NCI-H1105 treated with DMSO at 0.1 percent for 48 hours (cell line): ENCODE measurements around the gene RASSF4.

Source experiments
- DNase-seq: peaks from one replicate; lab custom pipeline; 2025; lab: John Stamatoyannopoulos, UW

Gene RASSF4

DNA sequence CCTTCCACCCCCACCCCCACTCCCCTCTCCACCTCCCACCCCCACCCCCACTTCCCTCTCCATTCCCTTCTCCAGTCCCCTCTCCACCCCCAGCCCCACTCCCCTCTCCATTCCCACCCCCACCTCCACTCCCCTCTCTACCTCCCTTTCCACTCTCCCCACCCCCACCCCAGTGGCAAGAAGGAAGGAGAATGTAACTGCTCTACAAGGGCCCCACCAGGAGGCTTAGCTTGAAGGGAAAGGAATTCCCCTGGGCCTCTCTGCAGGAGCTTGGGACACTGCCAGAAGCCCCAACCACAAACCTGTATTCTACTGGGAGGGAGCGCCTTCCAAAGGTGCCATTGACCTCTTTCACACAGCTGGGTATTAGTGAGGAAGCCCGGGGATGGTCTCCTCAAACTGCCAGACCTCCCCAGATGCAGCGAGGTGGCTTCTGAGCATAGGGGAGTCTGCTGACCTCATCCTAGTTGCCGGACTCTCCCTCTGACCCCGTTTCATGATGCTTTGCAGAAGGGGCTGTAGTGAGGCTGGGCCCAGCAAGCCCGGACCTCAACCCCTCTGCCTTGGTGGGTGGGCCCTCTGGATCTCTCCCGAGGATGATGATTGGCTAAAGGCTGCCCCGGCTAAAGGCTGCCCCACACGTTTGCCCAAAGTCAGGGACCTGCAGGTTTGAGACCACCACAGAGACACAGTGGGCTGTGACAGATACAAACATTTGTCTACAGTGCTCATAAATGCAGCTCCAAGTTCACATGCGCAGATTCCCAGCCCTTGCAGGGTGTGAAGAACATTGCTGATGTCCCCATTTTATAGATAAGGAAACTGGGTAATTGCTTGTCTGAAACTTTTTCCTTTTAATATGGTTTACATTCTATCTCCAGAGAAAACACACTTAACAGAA is 16.1 kb downstream of the RASSF4 start:
- peak; percentile 12 for DNase-seq

DNA sequence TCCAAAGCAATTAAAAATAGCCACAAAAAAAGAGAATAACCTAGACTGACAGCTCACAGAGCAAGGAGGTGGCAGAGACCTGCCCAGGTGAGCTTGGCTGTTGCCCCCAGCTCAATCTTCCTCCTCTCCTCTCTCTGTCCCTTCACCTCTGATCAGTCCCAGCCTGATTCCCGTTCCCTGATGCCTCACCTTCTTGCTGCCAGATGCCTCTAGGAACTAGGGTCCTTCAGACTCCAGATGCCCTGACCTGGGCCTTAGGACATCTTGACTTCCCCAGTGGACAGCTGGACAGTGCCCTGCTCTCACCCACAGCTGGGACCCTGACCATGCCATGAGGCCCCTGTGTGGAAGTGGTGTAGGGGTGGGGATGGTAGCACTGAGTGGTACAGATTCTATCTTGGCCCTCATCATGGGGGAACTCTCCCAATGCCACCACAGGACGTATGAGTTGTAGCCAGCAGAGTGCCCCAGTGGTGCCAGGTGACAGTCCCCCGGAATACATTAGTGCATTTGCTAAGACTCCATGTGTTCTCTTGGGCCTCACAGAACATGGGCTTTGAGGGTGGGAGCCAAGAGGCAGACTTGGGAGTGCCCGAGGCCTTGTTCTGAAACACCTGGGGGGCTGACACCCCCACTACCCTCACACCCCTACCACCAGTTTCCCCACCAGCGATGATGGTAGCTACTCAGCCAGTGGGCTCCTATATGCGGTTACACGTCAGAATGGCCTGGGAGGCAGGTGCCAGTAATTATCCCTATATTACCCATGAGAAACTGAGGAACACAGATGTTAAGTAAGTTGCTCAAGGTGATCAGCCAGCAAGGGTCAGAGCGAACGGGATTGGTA is 17.0 kb downstream of the RASSF4 start:
- no peak for DNase-seq

DNA sequence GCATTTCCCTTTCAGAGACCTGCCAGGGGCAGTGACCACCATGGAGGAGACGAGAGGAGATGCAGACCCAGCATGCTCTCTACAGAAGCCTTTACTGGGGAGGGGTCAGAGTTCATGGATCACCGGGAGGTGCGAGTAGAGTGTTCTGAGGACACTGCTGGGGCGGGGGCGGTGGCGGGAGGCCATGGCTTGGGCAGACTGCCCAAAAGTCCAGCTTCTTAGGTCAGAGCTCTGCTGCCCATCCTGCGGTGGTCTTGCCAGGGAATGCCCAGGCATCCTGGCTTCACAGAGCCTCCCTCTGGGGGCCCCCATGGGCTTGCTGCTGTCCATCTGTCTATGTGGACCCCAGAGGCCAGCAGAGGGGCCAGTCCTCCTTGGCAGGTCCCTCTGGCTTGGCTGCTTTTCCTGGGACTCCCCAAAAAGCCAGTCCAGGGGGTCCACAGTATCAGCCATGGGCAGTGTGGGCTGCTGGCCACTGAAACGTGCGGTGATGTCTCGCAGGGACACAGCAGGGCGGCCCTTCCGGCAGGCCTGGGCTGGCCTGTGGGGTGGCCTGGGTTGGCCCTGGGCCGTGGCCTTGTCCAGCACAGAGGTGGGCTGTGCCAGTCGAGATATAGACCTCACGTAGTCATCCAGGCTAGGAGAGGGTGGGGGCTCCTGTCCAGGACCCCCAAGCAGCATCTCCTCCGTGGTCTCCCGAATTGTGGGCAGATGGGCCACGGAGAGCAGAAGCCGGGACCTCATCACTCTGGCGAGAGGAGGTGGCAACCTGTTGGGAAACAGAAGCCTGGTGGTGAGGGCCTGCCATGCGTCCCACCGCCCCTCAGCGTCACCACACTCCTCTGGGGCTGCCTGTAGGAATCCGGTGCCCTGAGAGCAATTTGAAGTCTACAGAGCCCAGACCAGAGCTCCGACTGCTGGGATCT is 17.9 kb downstream of the RASSF4 start:
- no peak for DNase-seq

DNA sequence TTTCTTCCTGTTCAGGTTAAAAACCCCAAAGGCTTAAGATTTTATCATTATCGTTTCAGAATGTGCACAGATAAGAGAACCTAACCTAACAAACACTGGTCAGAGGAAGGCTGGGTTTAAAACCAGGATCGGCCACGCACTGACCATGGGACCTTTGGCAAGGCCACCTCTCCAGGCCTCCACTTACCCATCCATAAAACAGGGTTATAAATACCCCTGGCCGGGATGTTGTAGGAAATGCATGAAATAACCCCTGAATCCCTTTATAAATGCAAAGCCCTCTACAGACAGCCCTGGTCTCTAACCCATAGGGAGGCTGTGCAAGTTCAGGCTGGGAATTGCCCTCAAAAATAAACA is 18.6 kb downstream of the RASSF4 start:
- DNase-seq = no peak

DNA sequence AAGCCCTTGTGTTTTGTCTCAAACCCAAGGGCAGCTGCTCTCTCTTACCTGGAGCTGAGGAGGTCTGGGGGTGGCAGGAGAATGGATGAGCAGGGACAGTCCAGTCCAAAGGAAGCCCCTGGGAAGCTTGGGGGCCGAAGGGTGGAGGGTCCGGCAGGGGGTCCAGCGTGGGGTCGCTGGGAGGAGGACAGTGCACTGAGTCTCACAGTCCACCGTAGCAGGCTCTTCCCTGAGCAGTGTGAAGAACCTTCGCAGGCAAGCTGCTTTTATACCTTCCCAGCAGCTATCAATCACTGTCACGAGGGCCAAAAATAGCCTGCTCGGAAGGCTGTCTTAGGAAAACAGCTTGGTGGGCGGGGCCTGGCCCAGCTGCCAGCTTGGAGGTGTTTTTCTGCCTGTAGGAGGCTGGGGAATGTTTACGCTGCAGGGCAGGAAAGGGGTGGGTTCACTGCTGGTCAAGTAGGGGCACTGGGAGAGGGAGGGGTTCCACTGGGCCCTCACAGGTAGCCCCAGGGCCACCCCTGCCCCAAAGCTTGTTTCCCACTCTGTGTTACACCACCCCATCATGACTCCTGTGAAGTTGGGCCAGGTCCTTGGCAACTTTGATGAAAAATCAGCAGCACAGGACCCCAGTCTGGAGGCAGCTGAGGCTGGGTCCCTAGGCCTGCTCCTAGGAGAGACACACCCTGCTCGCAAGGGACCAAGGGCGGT is 19.1 kb downstream of the RASSF4 start, which contains the start of gene DEPP1:
Gene DEPP1, minus strand, starts transcription at position 240 of the 711 bp plus-strand sequence. CDS start 779 bp downstream, outside the sequence.
- peak; percentile 62 for DNase-seq

- DNase-seq = no peak
These were observed 19.9 kb downstream of the RASSF4 start for GRCh38 chr10:44979281-44980191.

DNA sequence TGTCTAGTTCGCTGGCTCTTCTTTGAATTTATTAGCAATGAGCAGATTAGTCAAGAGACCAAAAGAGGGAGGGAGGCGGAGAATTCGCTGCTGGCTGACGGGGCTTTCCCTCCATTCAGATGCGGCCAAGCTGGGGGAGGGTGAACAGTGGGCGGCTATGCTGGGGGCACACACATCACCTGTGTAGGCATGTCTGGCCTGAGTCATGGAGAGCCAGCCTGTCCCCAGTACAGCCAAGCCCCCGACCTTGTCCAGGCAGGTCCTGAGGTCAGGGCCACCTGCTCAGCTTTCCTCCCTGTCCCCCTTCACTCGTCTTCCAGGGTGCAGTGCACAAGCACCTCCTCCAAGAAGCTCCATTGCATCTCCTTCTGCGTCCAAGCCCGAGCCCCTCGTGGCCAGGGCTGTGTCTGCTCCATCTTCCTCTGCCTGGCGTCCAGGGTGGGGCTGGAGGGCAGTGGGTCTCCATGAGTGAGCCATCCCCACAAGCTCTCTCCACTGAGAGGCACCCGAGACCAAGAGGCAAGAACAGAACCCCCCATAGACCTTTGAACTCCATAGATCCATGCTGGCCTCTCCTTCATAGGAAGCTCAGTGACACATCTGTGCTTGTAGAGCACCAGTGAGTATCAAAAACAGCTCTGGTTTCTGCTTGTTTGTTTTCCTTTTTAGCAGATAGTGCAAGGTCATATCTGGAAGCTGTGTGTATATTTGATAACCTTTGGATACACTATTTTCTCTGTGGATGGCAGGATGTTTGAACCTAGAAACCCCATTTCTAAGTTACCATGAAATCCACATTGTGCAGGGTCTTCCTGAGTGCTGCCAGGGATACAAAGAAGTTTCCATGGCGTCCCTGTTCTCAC is 20.9 kb downstream of the RASSF4 start:
- DNase-seq = no peak

- no peak for DNase-seq
These were observed 21.8 kb downstream of the RASSF4 start for GRCh38 chr10:44981172-44982113.

DNA sequence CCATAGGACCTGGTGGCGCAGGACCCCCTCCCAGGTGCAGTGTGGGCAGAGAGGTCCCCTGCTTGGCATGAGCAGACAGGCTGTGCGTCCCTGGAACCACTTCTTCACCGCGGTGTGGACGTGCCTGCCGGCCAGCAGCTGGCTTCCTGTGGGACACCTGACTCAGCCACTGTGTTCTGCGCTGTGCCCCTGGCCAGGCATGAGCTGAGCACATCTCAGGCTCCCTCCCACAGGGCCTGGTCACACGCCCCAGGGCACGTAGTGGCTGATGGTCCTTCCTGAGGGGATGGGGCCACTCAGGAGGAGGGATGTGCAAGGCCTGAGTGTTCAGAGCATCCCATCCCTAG is 22.5 kb downstream of the RASSF4 start:
- DNase-seq = no peak

- no peak for DNase-seq
These were observed 22.9 kb downstream of the RASSF4 start for GRCh38 chr10:44982496-44982895.

GRCh38 chr10:44983066-44983894 is 23.7 kb downstream of the RASSF4 start:
- DNase-seq = no peak

- no peak for DNase-seq
These were observed 24.3 kb downstream of the RASSF4 start for GRCh38 chr10:44983895-44984278.

DNA sequence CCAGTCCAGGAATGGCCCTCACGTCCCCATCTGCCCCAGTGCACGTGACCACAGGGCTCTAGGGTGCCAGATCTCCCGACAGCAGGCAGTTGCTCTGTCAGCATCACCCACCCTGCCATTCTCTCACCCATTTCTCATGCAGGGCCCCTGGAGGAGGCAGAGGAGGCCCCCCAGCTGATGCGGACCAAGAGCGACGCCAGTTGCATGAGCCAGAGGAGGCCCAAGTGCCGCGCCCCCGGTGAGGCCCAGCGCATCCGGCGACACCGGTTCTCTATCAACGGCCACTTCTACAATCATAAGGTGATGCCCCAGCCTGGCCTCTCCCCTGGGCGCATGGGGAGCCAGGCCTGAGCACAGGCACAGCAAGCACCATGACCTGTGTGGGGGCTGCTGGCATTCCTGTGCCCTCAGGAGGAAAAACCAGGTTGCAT is 25.1 kb downstream of the RASSF4 start:
- DNase-seq = no peak

DNA sequence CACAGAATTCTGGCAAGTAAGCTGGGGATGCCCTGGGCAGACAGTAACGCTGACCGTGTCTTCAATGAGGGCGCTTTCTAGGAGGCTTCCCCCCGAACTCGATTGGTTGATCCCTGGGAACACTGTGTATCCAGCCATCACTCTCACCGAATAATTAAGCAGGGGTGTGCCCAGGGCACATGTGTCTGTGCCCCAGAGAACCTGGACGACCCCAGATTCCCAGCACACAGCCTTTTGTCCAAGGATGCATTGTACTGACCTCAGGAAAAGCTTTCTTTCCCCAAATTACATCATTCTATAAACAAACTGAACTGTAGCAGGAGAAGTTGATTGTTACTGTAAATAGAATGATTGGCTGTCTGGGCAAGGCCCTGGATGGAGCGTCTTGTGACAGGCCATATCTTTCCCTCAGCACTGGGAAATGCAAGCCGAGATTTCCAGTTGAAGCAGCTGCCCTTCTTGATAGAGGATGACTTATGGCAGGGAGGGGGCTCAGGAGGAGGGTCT is 25.6 kb downstream of the RASSF4 start:
- DNase-seq = no peak

DNA sequence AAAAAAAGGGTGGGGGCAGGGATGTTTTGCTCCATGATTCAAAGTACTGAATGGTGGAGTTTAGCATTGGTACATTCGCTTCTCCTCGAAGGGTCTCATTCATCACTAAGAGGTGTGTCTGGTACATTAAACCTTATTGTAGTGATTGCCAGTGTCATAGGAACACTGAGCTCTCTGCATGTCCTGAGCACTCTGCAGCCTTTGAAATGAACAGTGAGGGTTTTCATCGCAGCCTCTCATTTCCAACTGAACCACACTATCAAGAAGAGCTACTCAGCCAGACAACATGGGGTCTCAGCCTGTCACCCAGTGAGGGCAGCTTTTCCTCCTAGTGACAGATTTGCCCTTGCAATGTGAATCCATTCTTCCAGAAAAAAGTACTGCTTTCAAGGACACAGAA is 26.6 kb downstream of the RASSF4 start:
- no peak for DNase-seq

DNA sequence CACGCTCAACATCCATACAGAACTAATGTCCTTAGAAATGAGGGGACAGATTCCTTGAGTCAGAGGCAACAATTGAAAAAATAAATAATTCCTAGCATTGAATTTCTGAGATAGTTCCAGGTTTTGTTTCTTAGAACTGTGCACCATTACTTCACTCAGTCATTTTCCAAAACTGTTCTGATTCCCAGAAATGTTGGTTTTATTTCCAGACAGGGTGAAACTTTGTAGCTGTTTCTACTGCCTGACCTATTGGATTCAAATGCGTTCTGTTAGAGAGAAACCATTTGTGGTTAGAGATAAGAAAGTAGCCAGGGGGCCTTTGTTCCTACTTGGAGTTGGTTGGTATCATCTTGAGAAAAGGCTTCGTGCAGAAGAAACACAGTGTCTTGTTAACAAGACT is 27.1 kb downstream of the RASSF4 start:
- no peak for DNase-seq
